HepG2 (cell line): Measurements from ENCODE around the gene FZD4. TPM values are rescaled to one million over a fixed set of nuclear protein-coding genes. Genes with fewer than 3 reads are reported as not detected.

ENCODE experiments used
- ADNP ChIP-seq: sonication (generic); formaldehyde crosslinking; IDR thresholded peaks from 2 replicates; pipeline ENCODE4 v1.4.0; 2020; ENCODE audit warnings: missing genetic modification reagents
- GFI1 ChIP-seq: sonication (generic); formaldehyde crosslinking; IDR thresholded peaks from 2 replicates; pipeline ENCODE4 v1.5.0; 2020; ENCODE audit warnings: missing genetic modification reagents, mild to moderate bottlenecking, borderline replicate concordance
- HNF4G ChIP-seq, 2 experiments: sonication (generic) in 1 of 2; formaldehyde crosslinking in 1 of 2; IDR thresholded peaks; 2 replicates each; pipeline versions ENCODE4 v1.4.0 to v1.6.1; 2011 to 2020; ENCODE audit warnings: borderline replicate concordance in 2 of 2, low read depth in 2 of 2, mild to moderate bottlenecking in 2 of 2, low read length in 1 of 2, missing genetic modification reagents in 1 of 2, moderate library complexity in 1 of 2
- PLSCR1 ChIP-seq: sonication (generic); formaldehyde crosslinking; IDR thresholded peaks from 2 replicates; pipeline ENCODE4 v1.5.0; 2020; ENCODE audit warnings: missing genetic modification reagents, mild to moderate bottlenecking, borderline replicate concordance
- SALL1 ChIP-seq: sonication (generic); formaldehyde crosslinking; IDR thresholded peaks from 2 replicates; pipeline ENCODE4 v1.8.0; 2022; ENCODE audit warnings: mild to moderate bottlenecking, missing genetic modification reagents
- SAP130 ChIP-seq: IDR thresholded peaks from 2 replicates; pipeline ENCODE4 v1.6.1; 2016; ENCODE audit warnings: low read depth
- STAG1 ChIP-seq: sonication (generic); formaldehyde crosslinking; IDR thresholded peaks from 2 replicates; pipeline ENCODE4 v1.4.0; 2020; ENCODE audit warnings: missing genetic modification reagents
- XRCC5 ChIP-seq: fragments of 200-400 bp; formaldehyde crosslinking; optimal IDR thresholded peaks from 2 replicates; pipeline ENCODE3; 2017; ENCODE audit warnings: mild to moderate bottlenecking, low read length
- ZBTB44 ChIP-seq: sonication (generic); formaldehyde crosslinking; IDR thresholded peaks from 2 replicates; pipeline ENCODE4 v1.4.0; 2020; ENCODE audit warnings: missing genetic modification reagents
- ZNF335 ChIP-seq: sonication (generic); formaldehyde crosslinking; IDR thresholded peaks from 2 replicates; pipeline ENCODE4 v1.4.0; 2020; ENCODE audit warnings: missing genetic modification reagents
- ZNF605 ChIP-seq: sonication (generic); formaldehyde crosslinking; IDR thresholded peaks from 2 replicates; pipeline ENCODE4 v1.8.0; 2022; ENCODE audit warnings: mild to moderate bottlenecking, missing genetic modification reagents
- ZNF878 ChIP-seq: sonication (generic); formaldehyde crosslinking; IDR thresholded peaks from 2 replicates; pipeline ENCODE4 v1.8.1; 2023; ENCODE audit warnings: mild to moderate bottlenecking, missing genetic modification reagents, moderate library complexity
- polyA plus RNA-seq, 8 experiments: library from polyadenylated mRNA; depleted of rRNA in 3 of 8; stranded (reverse) in 7 of 8; unstranded in 1 of 8; fragments of >200 nt; fragmentation: Illumina TruSeq in 4 of 8; extraction: Trizol in 4 of 8; gene quantifications; 2 replicates each; pipeline versions ENCODE4 v1.2.1 to v1.2.3, GENCODE V29; 2011 to 2016; ENCODE audit warnings: low read depth in 4 of 8, missing spikeins in 1 of 8, mixed read lengths in 1 of 8; ENCODE audit not compliant: insufficient read depth in 1 of 8
- total RNA-seq, 5 experiments: library from RNA; depleted of rRNA; stranded (reverse); fragments of >200 nt; fragmentation: Illumina TruSeq; extraction: Trizol; gene quantifications; 2 replicates each; pipeline ENCODE4 v1.2.3, GENCODE V29; 2016; ENCODE audit warnings: low read depth in 1 of 5
- TF ChIP-seq, protein P1 (sequence below): sonication (generic); formaldehyde crosslinking; IDR thresholded peaks from one replicate; pipeline ENCODE4 v1.5.1; 2020; ENCODE audit warnings: mild to moderate bottlenecking, missing genetic modification reagents; ENCODE audit errors: not compliant biosample characterization

The FZD4 gene
- total and polyA plus RNA-seq, 2 of the 13 experiments (the other 11 are each of a cell fraction or from before 2014, with no cell fraction given): 46.5 to 70.4 TPM

- TF ChIP-seq HNF4G (IDR thresholded peaks at IDR 0.05; ENCODE audit: borderline replicate concordance, low read depth, low read length): no peak
- TF ChIP-seq HNF4G (CRISPR knock-in tag; IDR thresholded peaks at IDR 0.05; ENCODE audit: borderline replicate concordance, low read depth): no peak
- no peak; the same call in 1 of the 2 replicates for TF ChIP-seq SALL1
- TF ChIP-seq, protein P1, sequence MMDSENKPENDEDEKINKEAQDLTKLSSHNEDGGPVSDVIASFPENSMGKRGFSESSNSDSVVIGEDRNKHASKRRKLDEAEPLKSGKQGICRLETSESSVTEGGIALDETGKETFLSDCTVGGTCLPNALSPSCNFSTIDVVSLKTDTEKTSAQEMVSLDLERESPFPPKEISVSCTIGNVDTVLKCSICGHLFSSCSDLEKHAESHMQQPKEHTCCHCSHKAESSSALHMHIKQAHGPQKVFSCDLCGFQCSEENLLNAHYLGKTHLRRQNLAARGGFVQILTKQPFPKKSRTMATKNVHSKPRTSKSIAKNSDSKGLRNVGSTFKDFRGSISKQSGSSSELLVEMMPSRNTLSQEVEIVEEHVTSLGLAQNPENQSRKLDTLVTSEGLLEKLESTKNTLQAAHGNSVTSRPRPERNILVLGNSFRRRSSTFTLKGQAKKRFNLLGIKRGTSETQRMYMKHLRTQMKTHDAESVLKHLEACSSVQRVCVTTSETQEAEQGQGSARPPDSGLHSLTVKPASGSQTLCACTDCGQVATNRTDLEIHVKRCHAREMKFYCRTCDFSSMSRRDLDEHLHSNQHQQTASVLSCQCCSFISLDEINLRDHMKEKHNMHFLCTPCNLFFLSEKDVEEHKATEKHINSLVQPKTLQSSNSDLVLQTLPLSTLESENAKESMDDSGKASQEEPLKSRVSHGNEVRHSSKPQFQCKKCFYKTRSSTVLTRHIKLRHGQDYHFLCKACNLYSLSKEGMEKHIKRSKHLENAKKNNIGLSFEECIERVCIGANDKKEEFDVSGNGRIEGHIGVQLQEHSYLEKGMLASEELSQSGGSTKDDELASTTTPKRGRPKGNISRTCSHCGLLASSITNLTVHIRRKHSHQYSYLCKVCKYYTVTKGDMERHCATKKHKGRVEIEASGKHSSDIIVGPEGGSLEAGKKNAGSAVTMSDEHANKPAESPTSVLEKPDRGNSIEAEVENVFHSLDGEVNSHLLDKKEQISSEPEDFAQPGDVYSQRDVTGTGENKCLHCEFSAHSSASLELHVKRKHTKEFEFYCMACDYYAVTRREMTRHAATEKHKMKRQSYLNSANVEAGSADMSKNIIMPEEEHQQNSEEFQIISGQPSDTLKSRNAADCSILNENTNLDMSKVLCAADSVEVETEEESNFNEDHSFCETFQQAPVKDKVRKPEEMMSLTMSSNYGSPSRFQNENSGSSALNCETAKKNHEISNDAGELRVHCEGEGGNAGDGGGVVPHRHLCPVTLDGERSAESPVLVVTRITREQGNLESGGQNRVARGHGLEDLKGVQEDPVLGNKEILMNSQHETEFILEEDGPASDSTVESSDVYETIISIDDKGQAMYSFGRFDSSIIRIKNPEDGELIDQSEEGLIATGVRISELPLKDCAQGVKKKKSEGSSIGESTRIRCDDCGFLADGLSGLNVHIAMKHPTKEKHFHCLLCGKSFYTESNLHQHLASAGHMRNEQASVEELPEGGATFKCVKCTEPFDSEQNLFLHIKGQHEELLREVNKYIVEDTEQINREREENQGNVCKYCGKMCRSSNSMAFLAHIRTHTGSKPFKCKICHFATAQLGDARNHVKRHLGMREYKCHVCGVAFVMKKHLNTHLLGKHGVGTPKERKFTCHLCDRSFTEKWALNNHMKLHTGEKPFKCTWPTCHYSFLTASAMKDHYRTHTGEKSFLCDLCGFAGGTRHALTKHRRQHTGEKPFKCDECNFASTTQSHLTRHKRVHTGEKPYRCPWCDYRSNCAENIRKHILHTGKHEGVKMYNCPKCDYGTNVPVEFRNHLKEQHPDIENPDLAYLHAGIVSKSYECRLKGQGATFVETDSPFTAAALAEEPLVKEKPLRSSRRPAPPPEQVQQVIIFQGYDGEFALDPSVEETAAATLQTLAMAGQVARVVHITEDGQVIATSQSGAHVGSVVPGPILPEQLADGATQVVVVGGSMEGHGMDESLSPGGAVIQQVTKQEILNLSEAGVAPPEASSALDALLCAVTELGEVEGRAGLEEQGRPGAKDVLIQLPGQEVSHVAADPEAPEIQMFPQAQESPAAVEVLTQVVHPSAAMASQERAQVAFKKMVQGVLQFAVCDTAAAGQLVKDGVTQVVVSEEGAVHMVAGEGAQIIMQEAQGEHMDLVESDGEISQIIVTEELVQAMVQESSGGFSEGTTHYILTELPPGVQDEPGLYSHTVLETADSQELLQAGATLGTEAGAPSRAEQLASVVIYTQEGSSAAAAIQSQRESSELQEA (CRISPR knock-in tag): no peak
- TF ChIP-seq ZNF335: no peak
- no peak; the same call in 1 of the 2 replicates for TF ChIP-seq ZNF878 (CRISPR knock-in tag)
- TF ChIP-seq XRCC5: no peak
- peak; percentile 53 for TF ChIP-seq SAP130 (CRISPR knock-in tag)
- no peak for TF ChIP-seq PLSCR1 (CRISPR knock-in tag)
- no peak for TF ChIP-seq ZNF605 (CRISPR knock-in tag)
- no peak for TF ChIP-seq STAG1 (CRISPR knock-in tag)
- TF ChIP-seq GFI1: no peak
- TF ChIP-seq ZBTB44 (CRISPR knock-in tag): no peak
- TF ChIP-seq ADNP (CRISPR knock-in tag): no peak
Measured at GRCh38 chr11:86954269-86955110, 705 bp downstream of the FZD4 start (continued).
